Activated naive CD4-positive, alpha-beta T cell treated with anti-CD3 and anti-CD28 coated beads for 36 hours (primary cell): ENCODE data around the gene SPIRE2. TPM values are rescaled to one million over a fixed set of nuclear protein-coding genes. Genes with fewer than 3 reads are reported as not detected.

Experiments
- CTCF ChIA-PET: fragments of 350-600 bp; sonication (Branson Sonifier 250); formaldehyde crosslinking; loops from one replicate; lab custom pipeline; 2021; ENCODE audit warnings: antibody characterized with exemption; lab: Charles Lee
- DNase-seq: peaks from one replicate; pipeline ENCODE4 v3.0.0-alpha.2; 2020
- H3K27ac Mint-ChIP-seq: one replicate; pipeline ENCODE4 v1.8.0; 2021; ENCODE audit warnings: mild to moderate bottlenecking, mixed read lengths
- H3K27me3 Mint-ChIP-seq: one replicate; pipeline ENCODE4 v1.8.0; 2021; ENCODE audit warnings: low read depth, mixed read lengths
- H3K36me3 Mint-ChIP-seq: one replicate; pipeline ENCODE4 v1.8.0; 2021; ENCODE audit warnings: low read depth, mixed read lengths
- H3K4me1 Mint-ChIP-seq: one replicate; pipeline ENCODE4 v1.8.0; 2021; ENCODE audit warnings: low read depth, mixed read lengths
- H3K4me3 Mint-ChIP-seq: one replicate; pipeline ENCODE4 v1.8.0; 2021; ENCODE audit warnings: mild to moderate bottlenecking, moderate library complexity, mixed read lengths
- H3K9me3 Mint-ChIP-seq: one replicate; pipeline ENCODE4 v1.8.0; 2021; ENCODE audit warnings: mixed read lengths
- intact Hi-C: fragments of 100-400 bp; cut with micrococcal nuclease; formaldehyde crosslinking; loops from one replicate; pipeline ENCODE4 v1.15.1; 2023
- total RNA-seq, 2 experiments: library from RNA; stranded (reverse); gene quantifications; one replicate each; pipeline ENCODE4 v1.2.3, GENCODE V29; 2021

Gene SPIRE2
- total RNA-seq, 2 experiments from 2014 or later = 0.26 to 0.44 TPM

GRCh38 chr16:89845417-89845816 is 17.1 kb downstream of the SPIRE2 start:
- no peaks in the 10 kb centered on the region for H3K27me3 Mint-ChIP-seq
- H3K4me1 Mint-ChIP-seq = peaks cover 12% of the 10 kb centered on the region
- H3K36me3 Mint-ChIP-seq = no peaks in the 10 kb centered on the region
- H3K9me3 Mint-ChIP-seq = no peaks in the 10 kb centered on the region
- H3K4me3 Mint-ChIP-seq = no peak overlapping the region
- CTCF ChIA-PET = interaction anchor here (1.0 kb wide), 1 partner anchor 65 kb away, joined by 3 read pairs; no protein-coding TSS in a partner anchor
- no peak overlapping the region for H3K27ac Mint-ChIP-seq
- intact Hi-C loops = no loop called here
- peak; percentile 57 for DNase-seq

- intact Hi-C loops = no loop called here
- H3K27ac Mint-ChIP-seq = no peak overlapping the region
- no peaks in the 10 kb centered on the region for H3K9me3 Mint-ChIP-seq
- no peak for DNase-seq
- H3K27me3 Mint-ChIP-seq = no peaks in the 10 kb centered on the region
- H3K36me3 Mint-ChIP-seq = no peaks in the 10 kb centered on the region
- CTCF ChIA-PET = no interaction called here
- no peak overlapping the region for H3K4me3 Mint-ChIP-seq
- peaks cover 12% of the 10 kb centered on the region for H3K4me1 Mint-ChIP-seq
These were observed 19.0 kb downstream of the SPIRE2 start for GRCh38 chr16:89847051-89847939.

GRCh38 chr16:89847940-89848297 is 19.6 kb downstream of the SPIRE2 start:
- no peaks in the 10 kb centered on the region for H3K36me3 Mint-ChIP-seq
- no peaks in the 10 kb centered on the region for H3K27me3 Mint-ChIP-seq
- intact Hi-C loops = no loop called here
- H3K4me3 Mint-ChIP-seq = no peak overlapping the region
- CTCF ChIA-PET = no interaction called here
- peaks cover 12% of the 10 kb centered on the region for H3K4me1 Mint-ChIP-seq
- H3K9me3 Mint-ChIP-seq = no peaks in the 10 kb centered on the region
- no peak for DNase-seq
- H3K27ac Mint-ChIP-seq = no peak overlapping the region

- intact Hi-C loops = no loop called here
- Mint-ChIP-seq H3K36me3 (no peaks in the 10 kb centered on the region), H3K4me1 (peaks cover 12% of the 10 kb centered on the region), H3K9me3 (no peaks in the 10 kb centered on the region), H3K27me3 (no peaks in the 10 kb centered on the region), H3K27ac (no peak overlapping the region), H3K4me3 (no peak overlapping the region)
- no peak for DNase-seq
- CTCF ChIA-PET = no interaction called here
These were observed 20.7 kb downstream of the SPIRE2 start for GRCh38 chr16:89848974-89849373.

GRCh38 chr16:89853306-89853993 is 25.2 kb downstream of the SPIRE2 start:
- H3K4me3 Mint-ChIP-seq = no peak overlapping the region
- H3K27ac Mint-ChIP-seq = no peak overlapping the region
- H3K9me3 Mint-ChIP-seq = no peaks in the 10 kb centered on the region
- no peak for DNase-seq
- CTCF ChIA-PET = interaction anchor here (1.2 kb wide), 1 partner anchor 11 kb away, joined by 5 read pairs; no protein-coding TSS in a partner anchor
- no peaks in the 10 kb centered on the region for H3K27me3 Mint-ChIP-seq
- intact Hi-C loops = no loop called here
- no peaks in the 10 kb centered on the region for H3K36me3 Mint-ChIP-seq
- H3K4me1 Mint-ChIP-seq = no peaks in the 10 kb centered on the region

- no peak for DNase-seq
- peaks cover under 1% of the 10 kb centered on the region for H3K4me1 Mint-ChIP-seq
- no peak overlapping the region for H3K4me3 Mint-ChIP-seq
- intact Hi-C loops = no loop called here
- no peaks in the 10 kb centered on the region for H3K36me3 Mint-ChIP-seq
- H3K27me3 Mint-ChIP-seq = no peaks in the 10 kb centered on the region
- no peak overlapping the region for H3K27ac Mint-ChIP-seq
- CTCF ChIA-PET = no interaction called here
- no peaks in the 10 kb centered on the region for H3K9me3 Mint-ChIP-seq
These were observed 27.1 kb downstream of the SPIRE2 start for GRCh38 chr16:89855301-89855945.

GRCh38 chr16:89855986-89856385 is 27.7 kb downstream of the SPIRE2 start:
- H3K4me1 Mint-ChIP-seq = peaks cover 5% of the 10 kb centered on the region
- no peak for DNase-seq
- intact Hi-C loops = no loop called here
- H3K36me3 Mint-ChIP-seq = no peaks in the 10 kb centered on the region
- H3K27ac Mint-ChIP-seq = no peak overlapping the region
- H3K9me3 Mint-ChIP-seq = no peaks in the 10 kb centered on the region
- no peaks in the 10 kb centered on the region for H3K27me3 Mint-ChIP-seq
- H3K4me3 Mint-ChIP-seq = no peak overlapping the region
- CTCF ChIA-PET = no interaction called here

- no peak overlapping the region for H3K4me3 Mint-ChIP-seq
- DNase-seq = no peak
These were observed 30.8 kb downstream of the SPIRE2 start for GRCh38 chr16:89858973-89859614.

GRCh38 chr16:89859615-89860007 is 31.3 kb downstream of the SPIRE2 start:
- H3K9me3 Mint-ChIP-seq = no peaks in the 10 kb centered on the region
- CTCF ChIA-PET = interaction anchor here (0.5 to 4.0 kb wide), 17 partner anchors 13 to 159 kb away, joined by 3 to 66 read pairs (median 5); partner anchors contain the start of genes SPATA2L and TCF25
- H3K4me3 Mint-ChIP-seq = no peak overlapping the region
- DNase-seq = no peak
- peaks cover 26% of the 10 kb centered on the region for H3K4me1 Mint-ChIP-seq
- H3K36me3 Mint-ChIP-seq = no peaks in the 10 kb centered on the region
- intact Hi-C loops = loop anchor here (5.0 kb wide), 2 partner anchors 137 to 282 kb away; partner anchors contain the start of genes CPNE7, VPS9D1 and ZNF276
- no peak overlapping the region for H3K27ac Mint-ChIP-seq
- H3K27me3 Mint-ChIP-seq = no peaks in the 10 kb centered on the region

More at GRCh38 chr16:89858973-89859614, 30.8 kb downstream of the SPIRE2 start:
- Mint-ChIP-seq H3K4me1 (peaks cover 21% of the 10 kb centered on the region), H3K9me3 (no peaks in the 10 kb centered on the region), H3K36me3 (no peaks in the 10 kb centered on the region), H3K27me3 (no peaks in the 10 kb centered on the region), H3K27ac (no peak overlapping the region)
- intact Hi-C loops = no loop called here
- CTCF ChIA-PET = interaction anchor here (1.1 to 4.0 kb wide), 7 partner anchors 32 to 152 kb away, joined by 4 to 66 read pairs (median 5); no protein-coding TSS in a partner anchor

- Mint-ChIP-seq H3K36me3 (no peaks in the 10 kb centered on the region), H3K9me3 (no peaks in the 10 kb centered on the region), H3K4me3 (no peak overlapping the region), H3K4me1 (peaks cover 28% of the 10 kb centered on the region), H3K27me3 (no peaks in the 10 kb centered on the region), H3K27ac (no peak overlapping the region)
- CTCF ChIA-PET = interaction anchor here (0.6 to 4.0 kb wide), 24 partner anchors 9 to 161 kb away, joined by 3 to 66 read pairs (median 4); partner anchors contain the start of genes SPATA2L and TCF25
- intact Hi-C loops = loop anchor here (1.0 to 5.0 kb wide), 5 partner anchors 45 to 284 kb away; partner anchors contain the start of genes CPNE7, FANCA, SPATA2L and VPS9D1
- DNase-seq = peak; percentile 76
These were observed 32.6 kb downstream of the SPIRE2 start for GRCh38 chr16:89860747-89861304.

GRCh38 chr16:89861648-89862047 is 33.4 kb downstream of the SPIRE2 start:
- CTCF ChIA-PET = interaction anchor here (0.6 to 4.0 kb wide), 16 partner anchors 8 to 161 kb away, joined by 3 to 66 read pairs (median 4); partner anchors contain the start of genes SPATA2L and TCF25
- Mint-ChIP-seq H3K27me3 (no peaks in the 10 kb centered on the region), H3K27ac (no peak overlapping the region), H3K4me3 (no peak overlapping the region), H3K36me3 (no peaks in the 10 kb centered on the region), H3K4me1 (peaks cover 28% of the 10 kb centered on the region), H3K9me3 (no peaks in the 10 kb centered on the region)
- intact Hi-C loops = loop anchor here (1.0 to 5.0 kb wide), 5 partner anchors 45 to 284 kb away; partner anchors contain the start of genes CPNE7, FANCA, SPATA2L and VPS9D1
- no peak for DNase-seq
